WERI-Rb-1 (cell line): Measurements from ENCODE around the gene RALGPS1.

ENCODE experiments used
- DNase-seq: peaks from one replicate; pipeline ENCODE4 v3.0.0-alpha.2; 2020
- H3K27ac ChIP-seq: fragments of 250-450 bp; sonication (Bioruptor Pico); 2 replicates; pipeline ENCODE4 v1.5.1; 2020; ENCODE audit warnings: mild to moderate bottlenecking, moderate library complexity
- H3K27me3 ChIP-seq: fragments of 250-450 bp; sonication (Bioruptor Pico); 2 replicates; pipeline ENCODE4 v1.5.1; 2021; ENCODE audit warnings: mild to moderate bottlenecking, low read depth, moderate library complexity; ENCODE audit not compliant: insufficient read depth, severe bottlenecking
- H3K36me3 ChIP-seq: fragments of 250-450 bp; sonication (Bioruptor Pico); 2 replicates; pipeline ENCODE4 v1.5.1; 2020; ENCODE audit warnings: mild to moderate bottlenecking, moderate library complexity
- H3K4me3 ChIP-seq: 2 replicates; pipeline ENCODE4 v1.5.1; 2011; ENCODE audit warnings: low read depth, mild to moderate bottlenecking, control low read depth, low read length
- H3K9me3 ChIP-seq: fragments of 250-450 bp; sonication (Bioruptor Pico); 2 replicates; pipeline ENCODE4 v1.5.1; 2021; ENCODE audit warnings: mild to moderate bottlenecking, moderate library complexity; ENCODE audit not compliant: severe bottlenecking
- TF ChIP-seq, protein P1 (sequence below): IDR thresholded peaks from 2 replicates; pipeline ENCODE4 v1.5.1; 2011; ENCODE audit warnings: low read depth, mild to moderate bottlenecking, control low read depth, inconsistent platforms, low read length

RALGPS1 gene

DNA sequence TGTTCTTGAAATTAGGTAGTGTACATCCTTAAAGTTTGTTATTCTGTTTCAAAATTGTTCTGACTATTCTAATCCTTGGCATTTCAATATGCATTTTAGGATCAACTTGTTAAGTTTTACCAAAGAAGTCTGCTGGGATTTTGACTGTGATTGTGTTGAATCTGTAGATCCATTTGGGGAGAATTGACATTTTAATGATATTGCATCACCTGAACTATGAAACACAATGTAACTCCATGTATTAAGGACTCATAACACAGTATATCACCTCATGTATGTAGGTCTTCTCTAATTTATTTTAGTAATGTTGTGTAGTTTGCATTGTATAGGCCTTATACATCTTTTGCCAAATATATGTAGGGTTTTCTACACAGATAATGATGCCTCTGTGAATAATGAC is 77.8 kb downstream of the RALGPS1 start:
- peaks cover 11% of the 10 kb centered on the region; the same call in 1 of the 2 replicates for H3K36me3 ChIP-seq
- H3K9me3 ChIP-seq, result peaks cover 16% of the 10 kb centered on the region
- TF ChIP-seq, protein P1, sequence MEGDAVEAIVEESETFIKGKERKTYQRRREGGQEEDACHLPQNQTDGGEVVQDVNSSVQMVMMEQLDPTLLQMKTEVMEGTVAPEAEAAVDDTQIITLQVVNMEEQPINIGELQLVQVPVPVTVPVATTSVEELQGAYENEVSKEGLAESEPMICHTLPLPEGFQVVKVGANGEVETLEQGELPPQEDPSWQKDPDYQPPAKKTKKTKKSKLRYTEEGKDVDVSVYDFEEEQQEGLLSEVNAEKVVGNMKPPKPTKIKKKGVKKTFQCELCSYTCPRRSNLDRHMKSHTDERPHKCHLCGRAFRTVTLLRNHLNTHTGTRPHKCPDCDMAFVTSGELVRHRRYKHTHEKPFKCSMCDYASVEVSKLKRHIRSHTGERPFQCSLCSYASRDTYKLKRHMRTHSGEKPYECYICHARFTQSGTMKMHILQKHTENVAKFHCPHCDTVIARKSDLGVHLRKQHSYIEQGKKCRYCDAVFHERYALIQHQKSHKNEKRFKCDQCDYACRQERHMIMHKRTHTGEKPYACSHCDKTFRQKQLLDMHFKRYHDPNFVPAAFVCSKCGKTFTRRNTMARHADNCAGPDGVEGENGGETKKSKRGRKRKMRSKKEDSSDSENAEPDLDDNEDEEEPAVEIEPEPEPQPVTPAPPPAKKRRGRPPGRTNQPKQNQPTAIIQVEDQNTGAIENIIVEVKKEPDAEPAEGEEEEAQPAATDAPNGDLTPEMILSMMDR, result no peak

GRCh38 chr9:126999315-127000068 is 84.9 kb downstream of the RALGPS1 start:
- H3K36me3 ChIP-seq, result no peaks in the 10 kb centered on the region

More for the DNA sequence above, 77.8 kb downstream of the RALGPS1 start:
- no peaks in the 10 kb centered on the region for H3K27me3 ChIP-seq
- no peak overlapping the region for H3K4me3 ChIP-seq
- DNase-seq, result no peak
- H3K27ac ChIP-seq, result no peak overlapping the region

DNA sequence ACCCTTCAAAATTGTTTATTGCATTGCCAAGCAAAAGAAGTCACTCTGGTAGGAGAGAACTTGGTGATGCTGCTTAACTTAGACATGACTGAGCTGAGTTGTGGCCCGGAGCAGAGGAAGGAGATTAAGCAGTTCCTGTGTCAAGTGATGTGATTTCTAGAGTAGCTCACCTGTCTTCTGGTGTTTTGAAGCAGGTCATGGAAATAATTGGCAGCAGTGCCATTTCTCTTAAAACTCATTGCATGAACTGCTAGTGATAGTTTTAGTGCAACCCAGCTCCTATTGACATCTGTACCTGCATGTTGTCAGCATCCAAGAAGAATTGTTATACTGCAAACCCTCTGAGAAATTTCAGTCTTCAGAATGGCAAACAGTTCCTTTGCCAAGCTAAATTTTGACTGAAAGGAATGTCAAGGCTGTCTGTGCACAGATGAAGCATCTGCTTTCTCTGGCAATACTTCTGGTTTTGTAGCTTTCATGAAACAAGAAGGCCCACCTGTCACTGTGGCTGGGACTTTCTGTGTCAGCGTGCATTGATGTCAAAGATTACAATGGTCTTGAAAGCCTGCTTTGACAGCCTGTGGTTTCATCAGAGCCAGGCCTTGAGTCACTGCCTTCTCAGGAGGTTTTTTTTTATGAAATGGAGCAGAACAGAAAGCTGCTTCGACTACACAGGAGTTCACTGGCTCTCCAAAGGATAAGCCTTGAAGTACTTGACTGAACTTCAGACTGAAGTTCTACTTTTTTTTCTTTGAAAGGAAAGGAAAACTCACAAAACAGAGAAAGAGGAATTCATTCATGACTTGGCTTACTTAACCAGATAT is 90.6 kb downstream of the RALGPS1 start:
- no peaks in the 10 kb centered on the region for H3K9me3 ChIP-seq
- no peak overlapping the region for H3K27ac ChIP-seq
- TF ChIP-seq, protein P1, result no peak
- no peaks in the 10 kb centered on the region for H3K27me3 ChIP-seq
- H3K4me3 ChIP-seq, result no peak overlapping the region
- H3K36me3 ChIP-seq, result no peaks in the 10 kb centered on the region
- no peak for DNase-seq

More at GRCh38 chr9:126999315-127000068, 84.9 kb downstream of the RALGPS1 start:
- H3K27me3 ChIP-seq, result no peaks in the 10 kb centered on the region
- H3K9me3 ChIP-seq, result peaks cover 3% of the 10 kb centered on the region
- no peak overlapping the region for H3K4me3 ChIP-seq
- H3K27ac ChIP-seq, result no peak overlapping the region
- DNase-seq, result no peak
- TF ChIP-seq, protein P1, result no peak

GRCh38 chr9:127005770-127006314 is 91.3 kb downstream of the RALGPS1 start:
- no peaks in the 10 kb centered on the region for H3K36me3 ChIP-seq
- H3K27ac ChIP-seq, result no peak overlapping the region
- H3K27me3 ChIP-seq, result no peaks in the 10 kb centered on the region
- no peak overlapping the region for H3K4me3 ChIP-seq
- no peak for DNase-seq
- H3K9me3 ChIP-seq, result no peaks in the 10 kb centered on the region
- TF ChIP-seq, protein P1, result no peak

GRCh38 chr9:127007638-127008037 is 93.1 kb downstream of the RALGPS1 start:
- Histone ChIP-seq H3K27ac (no peak overlapping the region), H3K4me3 (no peak overlapping the region), H3K27me3 (no peaks in the 10 kb centered on the region)

More at GRCh38 chr9:127007638-127008037, 93.1 kb downstream of the RALGPS1 start:
- DNase-seq, result no peak
- TF ChIP-seq, protein P1, result no peak
- Histone ChIP-seq H3K36me3 (no peaks in the 10 kb centered on the region), H3K9me3 (no peaks in the 10 kb centered on the region)
